Stimulated activated CD4-positive, alpha-beta T cell treated with anti-CD3 and anti-CD28 coated beads, Interleukin-12 subunit alpha, Interleukin-12 subunit beta, amount 100 ng/mL, for 24 hours (primary cell): Measurements from ENCODE around the gene CDC27.
"Not testable (repeated sequence)": the region's sequence is repeated elsewhere in the genome, so short reads cannot be mapped to it uniquely, and the experiment has no call there.

Experiments
- DNase-seq, 2 experiments: peaks; one replicate each; pipeline ENCODE4 v3.0.0-alpha.2; 2020; ENCODE audit warnings: low read depth in 2 of 2

CDC27 gene

GRCh38 chr17:47145351-47145750, 43.7 kb downstream of the CDC27 start:
- no peak for DNase-seq

GRCh38 chr17:47135235-47135634, 53.9 kb downstream of the CDC27 start:
- DNase-seq = no peak

GRCh38 chr17:47134354-47134753, 54.7 kb downstream of the CDC27 start:
- not testable (repeated sequence) for DNase-seq

- DNase-seq = no peak
These were observed 57.3 kb downstream of the CDC27 start for GRCh38 chr17:47131761-47132160.

GRCh38 chr17:47126835-47127234, 62.3 kb downstream of the CDC27 start:
- DNase-seq = not testable (repeated sequence)

GRCh38 chr17:47123262-47123661, 65.8 kb downstream of the CDC27 start:
- not testable (repeated sequence) for DNase-seq

- DNase-seq = no peak
These were observed 68.5 kb downstream of the CDC27 start for GRCh38 chr17:47120521-47121095.

- no peak for DNase-seq
These were observed 69.2 kb downstream of the CDC27 start for GRCh38 chr17:47119746-47120520.

GRCh38 chr17:47117386-47117785, 71.7 kb downstream of the CDC27 start:
- DNase-seq = no peak

GRCh38 chr17:47106130-47106529, 83.0 kb downstream of the CDC27 start:
- no peak for DNase-seq

- not testable (repeated sequence) for DNase-seq
These were observed 83.8 kb downstream of the CDC27 start for GRCh38 chr17:47105246-47105645.

GRCh38 chr17:47102914-47103313, 86.2 kb downstream of the CDC27 start:
- no peak for DNase-seq

- DNase-seq = peak; percentile 80 to 91
These were observed 88.9 kb downstream of the CDC27 start for GRCh38 chr17:47099987-47100711.

- DNase-seq = no peak
These were observed 89.6 kb downstream of the CDC27 start for GRCh38 chr17:47099451-47099986.

GRCh38 chr17:47096343-47096742, 92.8 kb downstream of the CDC27 start:
- no peak for DNase-seq

- DNase-seq = no peak
These were observed 93.8 kb downstream of the CDC27 start for GRCh38 chr17:47095268-47095667.

- DNase-seq = no peak
These were observed 102.0 kb downstream of the CDC27 start for GRCh38 chr17:47087093-47087492.

- DNase-seq = no peak
These were observed 103.4 kb downstream of the CDC27 start for GRCh38 chr17:47085736-47086135.

GRCh38 chr17:47078801-47079200, 110.3 kb downstream of the CDC27 start:
- no peak for DNase-seq

- DNase-seq = no peak
These were observed 111.5 kb downstream of the CDC27 start for GRCh38 chr17:47077576-47077975.

- no peak for DNase-seq
These were observed 112.9 kb downstream of the CDC27 start for GRCh38 chr17:47076171-47076570.

GRCh38 chr17:47074361-47074760, 114.7 kb downstream of the CDC27 start:
- not testable (repeated sequence) for DNase-seq
